22Rv1 (cell line): ENCODE measurements around the gene TBX5.

ENCODE experiments used
- ZFX ChIP-seq: fragments of 450-650 bp; IDR thresholded peaks from 2 replicates; pipeline ENCODE4 v1.6.1; 2017; ENCODE audit warnings: antibody characterized with exemption, borderline replicate concordance
- TF ChIP-seq, protein P1 (sequence below): fragments of 450-650 bp; IDR thresholded peaks from 2 replicates; pipeline ENCODE4 v1.5.1; 2017; ENCODE audit warnings: mild to moderate bottlenecking

DNA sequence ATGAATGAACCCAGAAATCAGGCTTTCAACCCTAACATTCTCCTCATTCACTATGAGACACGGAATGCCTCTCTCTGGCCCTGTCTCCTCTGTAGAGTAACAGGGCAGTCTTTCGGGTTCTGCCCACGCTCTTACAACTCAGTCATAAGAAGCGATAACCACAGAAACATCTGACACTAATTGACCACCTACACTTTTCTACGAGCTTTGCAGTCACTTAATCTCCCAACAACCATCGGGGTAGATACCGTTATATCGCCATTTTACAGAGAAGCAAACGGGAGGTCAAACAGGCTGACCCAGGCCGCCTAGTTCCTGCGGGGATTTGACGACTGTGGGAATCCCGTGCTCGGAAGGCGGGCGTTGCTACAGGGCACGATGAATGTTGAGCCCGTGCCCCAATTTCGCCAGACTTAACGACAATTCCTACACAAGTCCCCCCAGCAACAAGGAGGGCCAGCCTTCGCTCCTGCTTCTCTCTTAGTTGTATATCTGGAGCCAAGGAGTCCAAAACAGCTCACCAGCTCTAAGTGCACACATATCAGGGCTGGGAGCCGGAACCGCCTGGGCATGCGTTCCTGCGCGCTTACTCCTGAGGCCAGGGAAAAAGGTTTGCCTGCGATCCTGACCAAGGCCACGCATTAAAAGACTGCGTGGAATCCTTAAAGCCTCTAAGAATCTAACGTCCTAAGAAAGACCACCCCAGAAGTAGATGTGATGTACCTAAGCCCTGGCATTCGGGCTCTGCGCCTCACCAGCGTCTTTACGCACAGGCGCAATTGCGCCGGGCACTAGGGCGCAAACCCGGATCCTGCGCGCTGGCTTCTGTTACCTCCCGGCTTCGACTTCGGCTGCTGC lies 38.7 kb upstream of the TBX5 start:
- TF ChIP-seq, protein P1, sequence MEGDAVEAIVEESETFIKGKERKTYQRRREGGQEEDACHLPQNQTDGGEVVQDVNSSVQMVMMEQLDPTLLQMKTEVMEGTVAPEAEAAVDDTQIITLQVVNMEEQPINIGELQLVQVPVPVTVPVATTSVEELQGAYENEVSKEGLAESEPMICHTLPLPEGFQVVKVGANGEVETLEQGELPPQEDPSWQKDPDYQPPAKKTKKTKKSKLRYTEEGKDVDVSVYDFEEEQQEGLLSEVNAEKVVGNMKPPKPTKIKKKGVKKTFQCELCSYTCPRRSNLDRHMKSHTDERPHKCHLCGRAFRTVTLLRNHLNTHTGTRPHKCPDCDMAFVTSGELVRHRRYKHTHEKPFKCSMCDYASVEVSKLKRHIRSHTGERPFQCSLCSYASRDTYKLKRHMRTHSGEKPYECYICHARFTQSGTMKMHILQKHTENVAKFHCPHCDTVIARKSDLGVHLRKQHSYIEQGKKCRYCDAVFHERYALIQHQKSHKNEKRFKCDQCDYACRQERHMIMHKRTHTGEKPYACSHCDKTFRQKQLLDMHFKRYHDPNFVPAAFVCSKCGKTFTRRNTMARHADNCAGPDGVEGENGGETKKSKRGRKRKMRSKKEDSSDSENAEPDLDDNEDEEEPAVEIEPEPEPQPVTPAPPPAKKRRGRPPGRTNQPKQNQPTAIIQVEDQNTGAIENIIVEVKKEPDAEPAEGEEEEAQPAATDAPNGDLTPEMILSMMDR: no peak
- no peak for TF ChIP-seq ZFX
